SK-N-SH (cell line): ENCODE measurements around the gene MEF2B. TPM values are rescaled to one million over a fixed set of nuclear protein-coding genes. Genes with fewer than 3 reads are reported as not detected.

Experiments
- CTCF ChIA-PET: fragments of 300-600, 350-600 bp; formaldehyde crosslinking; extraction: SDS; loops from one replicate; lab custom pipeline; 2021; lab: Yijun Ruan, JAX
- POLR2A ChIA-PET: fragments of 350-600 bp; sonication (Branson Sonifier 250); formaldehyde crosslinking; extraction: SDS; loops from one replicate; lab custom pipeline; 2020; ENCODE audit warnings: antibody characterized with exemption, inconsistent platforms; lab: Yijun Ruan, JAX
- DNase-seq: peaks from one replicate; pipeline ENCODE4 v3.0.0; 2012
- H2AFZ ChIP-seq: fragments of 200-600 bp; sonication (generic); 2 replicates; pipeline ENCODE4 v1.8.1; 2016; ENCODE audit warnings: antibody characterized with exemption, mild to moderate bottlenecking, low read depth
- H3F3A ChIP-seq: fragments of 200-600 bp; sonication (generic); replicated peaks from 2 replicates; pipeline ENCODE3; 2016; ENCODE audit warnings: antibody characterized with exemption, mild to moderate bottlenecking; ENCODE audit not compliant: insufficient read depth
- H3K27ac ChIP-seq, 2 experiments: fragments of 200-500 bp in 1 of 2; fragments of 200-600 bp in 1 of 2; sonication (Bioruptor generic) in 1 of 2; sonication (generic), shearing (Covaris generic) in 1 of 2; 2 replicates each; pipeline versions ENCODE4 v1.5.1 to v1.6.1; 2014 to 2016; ENCODE audit warnings: low read depth in 2 of 2, inconsistent platforms in 1 of 2, low read length in 1 of 2, mild to moderate bottlenecking in 1 of 2, mixed read lengths in 1 of 2
- H3K27me3 ChIP-seq: fragments of 200-600 bp; sonication (generic), shearing (Covaris generic); 2 replicates; pipeline ENCODE4 v1.6.1; 2016; ENCODE audit warnings: mixed run types; ENCODE audit not compliant: insufficient read depth
- H3K36me3 ChIP-seq, 2 experiments: fragments of 200-500 bp in 1 of 2; fragments of 200-600 bp in 1 of 2; sonication (Bioruptor generic) in 1 of 2; sonication (generic) in 1 of 2; replicated peaks in 1 of 2; 2 replicates each; pipeline versions ENCODE3 to v1.5.1; 2014 to 2016; ENCODE audit warnings: low read length in 1 of 2, mild to moderate bottlenecking in 1 of 2; ENCODE audit not compliant: insufficient read depth in 2 of 2, control insufficient read depth in 1 of 2
- H3K4me1 ChIP-seq, 2 experiments: fragments of 200-500 bp in 1 of 2; fragments of 200-600 bp in 1 of 2; sonication (Bioruptor generic) in 1 of 2; sonication (generic), shearing (Covaris generic) in 1 of 2; 2 replicates each; pipeline versions ENCODE4 v1.5.1 to v1.6.1; 2014 to 2016; ENCODE audit warnings: low read depth in 1 of 2, low read length in 1 of 2, mixed run types in 1 of 2; ENCODE audit not compliant: insufficient read depth in 2 of 2, control insufficient read depth in 1 of 2
- H3K4me2 ChIP-seq: fragments of 200-600 bp; sonication (generic), shearing (Covaris generic); 2 replicates; pipeline ENCODE4 v1.6.1; 2017; ENCODE audit warnings: mixed run types
- H3K4me3 ChIP-seq, 2 experiments: fragments of 200-500 bp in 1 of 2; fragments of 200-600 bp in 1 of 2; sonication (Bioruptor generic) in 1 of 2; sonication (generic), shearing (Covaris generic) in 1 of 2; 2 replicates each; pipeline versions ENCODE4 v1.5.1 to v1.8.1; 2014 to 2016; ENCODE audit warnings: low read depth in 2 of 2, inconsistent platforms in 1 of 2, low read length in 1 of 2, mild to moderate bottlenecking in 1 of 2, mixed read lengths in 1 of 2, moderate library complexity in 1 of 2
- H3K79me2 ChIP-seq: fragments of 200-600 bp; sonication (generic); 2 replicates; pipeline ENCODE4 v1.8.1; 2017; ENCODE audit warnings: mild to moderate bottlenecking; ENCODE audit not compliant: insufficient read depth
- H3K9ac ChIP-seq: fragments of 200-600 bp; sonication (generic); 2 replicates; pipeline ENCODE4 v1.6.1; 2017; ENCODE audit warnings: mixed run types
- H3K9me2 ChIP-seq: fragments of 200-600 bp; sonication (generic); 2 replicates; pipeline ENCODE4 v1.6.1; 2017; ENCODE audit warnings: mixed run types
- H3K9me3 ChIP-seq: fragments of 200-600 bp; sonication (generic); 2 replicates; pipeline ENCODE4 v1.6.1; 2017; ENCODE audit warnings: mixed run types, mild to moderate bottlenecking, moderate library complexity
- H4K20me1 ChIP-seq: fragments of 200-600 bp; sonication (generic); 2 replicates; pipeline ENCODE4 v1.6.1; 2017; ENCODE audit warnings: mild to moderate bottlenecking, mixed run types; ENCODE audit not compliant: insufficient read depth
- CHD2 ChIP-seq: fragments of 150-350 bp; IDR thresholded peaks from 2 replicates; pipeline ENCODE4 v1.6.1; 2018; ENCODE audit warnings: low read length; ENCODE audit not compliant: partially characterized antibody
- CTCF ChIP-seq: fragments of 200-600 bp; sonication (generic); IDR thresholded peaks from 2 replicates; pipeline ENCODE4 v1.6.1; 2017; ENCODE audit warnings: antibody characterized with exemption, mild to moderate bottlenecking, moderate library complexity
- EP300 ChIP-seq, 2 experiments: IDR thresholded peaks; 2 replicates each; pipeline versions ENCODE4 v1.4.0 to v1.6.1; 2012; ENCODE audit warnings: borderline replicate concordance in 1 of 2, low read depth in 1 of 2, low read length in 1 of 2
- GABPA ChIP-seq: IDR thresholded peaks from 2 replicates; pipeline ENCODE4 v1.4.0; 2012; ENCODE audit warnings: low read depth, mild to moderate bottlenecking
- GATA2 ChIP-seq: sonication (generic); formaldehyde crosslinking; IDR thresholded peaks from 2 replicates; pipeline ENCODE4 v1.5.0; 2020; ENCODE audit warnings: mild to moderate bottlenecking, missing genetic modification reagents
- IRF3 ChIP-seq: fragments of 150-350 bp; IDR thresholded peaks from 2 replicates; pipeline ENCODE4 v1.6.1; 2016; ENCODE audit warnings: mild to moderate bottlenecking, low read depth, low read length
- MXI1 ChIP-seq: IDR thresholded peaks from 2 replicates; pipeline ENCODE4 v1.6.1; 2012; ENCODE audit warnings: mild to moderate bottlenecking, low read depth, low read length, improper control_type of control experiment
- NRF1 ChIP-seq: IDR thresholded peaks from 2 replicates; pipeline ENCODE4 v1.6.1; 2012; ENCODE audit warnings: low read depth, mild to moderate bottlenecking, low read length
- PBX3 ChIP-seq: IDR thresholded peaks from 2 replicates; pipeline ENCODE4; 2012
- RCOR1 ChIP-seq: fragments of 150-350 bp; IDR thresholded peaks from 2 replicates; pipeline ENCODE4 v1.6.1; 2017; ENCODE audit warnings: antibody characterized with exemption, low read length
- REST ChIP-seq: IDR thresholded peaks from 2 replicates; pipeline ENCODE4 v1.6.1; 2012; ENCODE audit warnings: mild to moderate bottlenecking, low read depth, low read length, moderate library complexity
- RXRA ChIP-seq: IDR thresholded peaks from 2 replicates; pipeline ENCODE4 v1.4.0; 2012; ENCODE audit warnings: low read depth, mild to moderate bottlenecking, borderline replicate concordance
- SIN3A ChIP-seq: IDR thresholded peaks from 2 replicates; pipeline ENCODE4 v1.6.1; 2012; ENCODE audit warnings: low read depth, mild to moderate bottlenecking, low read length, moderate library complexity, borderline replicate concordance
- TAF1 ChIP-seq: IDR thresholded peaks from 2 replicates; pipeline ENCODE4 v1.6.1; 2012; ENCODE audit warnings: low read depth, mild to moderate bottlenecking, low read length, moderate library complexity, borderline replicate concordance
- TCF12 ChIP-seq: IDR thresholded peaks from 2 replicates; pipeline ENCODE4 v1.4.0; 2012
- USF1 ChIP-seq: IDR thresholded peaks from 2 replicates; pipeline ENCODE4 v1.4.0; 2012; ENCODE audit warnings: low read depth, borderline replicate concordance
- USF2 ChIP-seq: fragments of 150-350 bp; IDR thresholded peaks from 2 replicates; pipeline ENCODE4 v1.6.1; 2017; ENCODE audit warnings: antibody characterized with exemption, low read length, low read depth, borderline replicate concordance
- YY1 ChIP-seq: IDR thresholded peaks from 2 replicates; pipeline ENCODE4 v1.4.0; 2012; ENCODE audit warnings: low read depth, mild to moderate bottlenecking
- WGBS: methylation state at CpG from one replicate; pipeline ENCODE4 v1.1.6; 2017; ENCODE audit warnings: low lambda C conversion rate; 5-methylcytosine and 5-hydroxymethylcytosine counted together
- polyA plus RNA-seq, 3 experiments: library from polyadenylated mRNA; depleted of rRNA; stranded (reverse); fragments of >200 nt; gene quantifications; 2 replicates each; pipeline ENCODE4 v1.2.3, GENCODE V29; 2012

The MEF2B gene
- polyA plus RNA-seq, 1 of the 3 experiments (the other 2 are of a cell fraction) = 1.0 TPM

- POLR2A ChIA-PET = no interaction called here
- no peak overlapping the region for H3K4me3 ChIP-seq
- H3K27ac ChIP-seq = no peak overlapping the region
- no peaks in the 10 kb centered on the region for H3K79me2 ChIP-seq
- H3K9ac ChIP-seq = no peak overlapping the region
- no CpG with 5 or more reads among the region's 5 CpGs for WGBS
- H3K9me2 ChIP-seq = no peaks in the 10 kb centered on the region
- H3K27me3 ChIP-seq = no peaks in the 10 kb centered on the region
- no peaks in the 10 kb centered on the region for H4K20me1 ChIP-seq
- no peak overlapping the region for H2AFZ ChIP-seq
- no peak for TF ChIP-seq YY1
- no peak for TF ChIP-seq MXI1
- TF ChIP-seq PBX3 = no peak
- TF ChIP-seq RXRA = no peak
- TF ChIP-seq USF1 = no peak
- no peak for TF ChIP-seq GABPA
- TF ChIP-seq TAF1 = no peak
- TF ChIP-seq EP300 (IDR thresholded peaks at IDR 0.05; ENCODE audit: borderline replicate concordance in 1 of 2, low read depth in 1 of 2, low read length in 1 of 2) = no peak
- TF ChIP-seq IRF3 = no peak
- no peak for TF ChIP-seq RCOR1
- no peak for TF ChIP-seq REST
- no peak for TF ChIP-seq NRF1
- TF ChIP-seq CHD2 = no peak
- TF ChIP-seq GATA2 (CRISPR knock-in tag) = no peak
- TF ChIP-seq SIN3A = no peak
- TF ChIP-seq USF2 = no peak
- no peak for TF ChIP-seq CTCF
- TF ChIP-seq TCF12 = no peak
- TF ChIP-seq, all 33 proteins: peak for 0
- no peaks in the 10 kb centered on the region for H3K36me3 ChIP-seq
- H3K9me3 ChIP-seq = no peaks in the 10 kb centered on the region
- CTCF ChIA-PET = interaction anchor here (0.6 to 5.3 kb wide), 14 partner anchors 9 to 343 kb away, joined by 3 to 99 read pairs (median 5); partner anchors contain the start of genes BORCS8, MEF2B, RFXANK and SLC25A42
- H3K4me1 ChIP-seq = no peaks in the 10 kb centered on the region; a peak in 1 of 4 replicates
- no peak overlapping the region for H3K4me2 ChIP-seq
- no peaks in the 10 kb centered on the region for H3F3A ChIP-seq
- DNase-seq = no peak
These were observed 22.7 kb downstream of the MEF2B start for GRCh38 chr19:19147344-19147743.
